ENCODE results near the gene DCTN5. TPM values are rescaled to one million over a fixed set of nuclear protein-coding genes. Genes with fewer than 3 reads are reported as not detected.
A peak's percentile ranks its signal among the peaks of the same experiment; 100 is the strongest.

Gene DCTN5
- total and polyA plus RNA-seq, 2 of the 13 experiments (the other 11 are each of a cell fraction or from before 2014, with no cell fraction given): 105 to 207 TPM

DNA sequence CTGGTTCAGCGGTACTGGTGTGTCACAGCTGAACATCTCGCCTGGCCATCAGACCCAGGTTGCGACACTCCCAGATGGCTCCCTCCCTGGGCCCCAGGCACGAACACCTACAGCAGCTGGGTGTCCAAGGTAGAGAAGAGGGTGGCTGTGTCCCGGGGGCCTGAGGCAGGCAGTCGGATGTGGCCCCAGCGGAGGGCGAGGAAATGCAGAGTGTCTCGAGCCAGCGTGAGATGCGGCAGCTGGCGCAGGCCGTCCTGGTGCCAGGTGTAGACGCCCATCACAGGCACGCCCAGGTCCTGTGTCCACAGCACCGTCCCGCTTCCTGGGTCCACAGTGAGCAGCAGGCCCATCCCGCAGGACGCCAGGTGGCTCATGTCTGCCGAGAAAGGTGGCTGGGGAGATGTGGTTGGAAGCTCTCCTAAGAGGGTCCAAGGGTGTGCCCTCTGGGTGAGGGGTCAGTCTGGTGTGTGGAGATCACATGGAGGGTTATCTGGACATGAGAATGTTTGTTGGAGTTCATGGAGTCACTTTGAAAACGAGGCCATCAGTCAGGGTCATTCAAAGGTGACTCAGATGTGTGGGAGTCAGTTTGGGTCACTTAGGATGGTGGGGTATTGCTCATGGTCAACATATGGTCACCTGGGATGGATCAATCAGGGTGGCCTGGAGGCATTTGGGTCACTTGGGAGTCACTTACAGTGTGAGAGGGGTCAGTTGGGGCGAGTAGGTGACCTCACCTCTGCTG, 63.7 kb downstream of the DCTN5 start (continued):
- TF ChIP-seq STAG1 (CRISPR knock-in tag; IDR thresholded peaks at IDR 0.05) (no peak), PITX1 (CRISPR knock-in tag; IDR thresholded peaks at IDR 0.05) (no peak), ZNF879 (CRISPR knock-in tag; IDR thresholded peaks at IDR 0.05) (no peak), ZNF670 (CRISPR knock-in tag; IDR thresholded peaks at IDR 0.05; ENCODE audit: borderline replicate concordance) (no peak), FOXA1 (IDR thresholded peaks at IDR 0.05) (no peak), FOXA1 (CRISPR knock-in tag; IDR thresholded peaks at IDR 0.05) (no peak), HHEX (CRISPR knock-in tag; IDR thresholded peaks at IDR 0.05) (peak; percentile 64; the same call in 1 of the 2 replicates), SMYD3 (CRISPR knock-in tag; IDR thresholded peaks at IDR 0.05) (no peak), STAT5B (CRISPR knock-in tag; IDR thresholded peaks at IDR 0.05) (no peak), FOXA3 (CRISPR knock-in tag; IDR thresholded peaks at IDR 0.05) (no peak), ZNF350 (CRISPR knock-in tag; IDR thresholded peaks at IDR 0.05; ENCODE audit: borderline replicate concordance, low read depth) (no peak; the same call in 1 of the 2 replicates), RORA (CRISPR knock-in tag; IDR thresholded peaks at IDR 0.05) (no peak), ZNF501 (CRISPR knock-in tag; IDR thresholded peaks at IDR 0.05) (no peak; the same call in 1 of the 2 replicates), ZNF572 (CRISPR knock-in tag; IDR thresholded peaks at IDR 0.05) (no peak), TCF12 (IDR thresholded peaks at IDR 0.05) (no peak), TCF12 (CRISPR knock-in tag; IDR thresholded peaks at IDR 0.05) (no peak), ZNF703 (CRISPR knock-in tag; IDR thresholded peaks at IDR 0.05; ENCODE audit: borderline replicate concordance) (no peak), HDAC1 (CRISPR knock-in tag; IDR thresholded peaks at IDR 0.05) (peak; percentile 30; the same call in 1 of the 2 replicates), ZNF749 (CRISPR knock-in tag; IDR thresholded peaks at IDR 0.05; ENCODE audit: borderline replicate concordance) (no peak), ZFP36L2 (CRISPR knock-in tag; IDR thresholded peaks at IDR 0.05) (no peak), ZNF354B (CRISPR knock-in tag; IDR thresholded peaks at IDR 0.05) (no peak), GLI4 (CRISPR knock-in tag; IDR thresholded peaks at IDR 0.05; ENCODE audit: borderline replicate concordance) (no peak), RFX3 (CRISPR knock-in tag; IDR thresholded peaks at IDR 0.05) (no peak)
- TF ChIP-seq, protein P1, sequence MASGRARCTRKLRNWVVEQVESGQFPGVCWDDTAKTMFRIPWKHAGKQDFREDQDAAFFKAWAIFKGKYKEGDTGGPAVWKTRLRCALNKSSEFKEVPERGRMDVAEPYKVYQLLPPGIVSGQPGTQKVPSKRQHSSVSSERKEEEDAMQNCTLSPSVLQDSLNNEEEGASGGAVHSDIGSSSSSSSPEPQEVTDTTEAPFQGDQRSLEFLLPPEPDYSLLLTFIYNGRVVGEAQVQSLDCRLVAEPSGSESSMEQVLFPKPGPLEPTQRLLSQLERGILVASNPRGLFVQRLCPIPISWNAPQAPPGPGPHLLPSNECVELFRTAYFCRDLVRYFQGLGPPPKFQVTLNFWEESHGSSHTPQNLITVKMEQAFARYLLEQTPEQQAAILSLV (CRISPR knock-in tag; IDR thresholded peaks at IDR 0.05; ENCODE audit: borderline replicate concordance): 0 out of 2 replicates have a peak, but pooled peaks have one; percentile 54
- TF ChIP-seq, protein P2, sequence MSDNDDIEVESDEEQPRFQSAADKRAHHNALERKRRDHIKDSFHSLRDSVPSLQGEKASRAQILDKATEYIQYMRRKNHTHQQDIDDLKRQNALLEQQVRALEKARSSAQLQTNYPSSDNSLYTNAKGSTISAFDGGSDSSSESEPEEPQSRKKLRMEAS (IDR thresholded peaks at IDR 0.05): 0 out of 2 replicates have a peak, but pooled peaks have one; percentile 13
- TF ChIP-seq, protein P3, sequence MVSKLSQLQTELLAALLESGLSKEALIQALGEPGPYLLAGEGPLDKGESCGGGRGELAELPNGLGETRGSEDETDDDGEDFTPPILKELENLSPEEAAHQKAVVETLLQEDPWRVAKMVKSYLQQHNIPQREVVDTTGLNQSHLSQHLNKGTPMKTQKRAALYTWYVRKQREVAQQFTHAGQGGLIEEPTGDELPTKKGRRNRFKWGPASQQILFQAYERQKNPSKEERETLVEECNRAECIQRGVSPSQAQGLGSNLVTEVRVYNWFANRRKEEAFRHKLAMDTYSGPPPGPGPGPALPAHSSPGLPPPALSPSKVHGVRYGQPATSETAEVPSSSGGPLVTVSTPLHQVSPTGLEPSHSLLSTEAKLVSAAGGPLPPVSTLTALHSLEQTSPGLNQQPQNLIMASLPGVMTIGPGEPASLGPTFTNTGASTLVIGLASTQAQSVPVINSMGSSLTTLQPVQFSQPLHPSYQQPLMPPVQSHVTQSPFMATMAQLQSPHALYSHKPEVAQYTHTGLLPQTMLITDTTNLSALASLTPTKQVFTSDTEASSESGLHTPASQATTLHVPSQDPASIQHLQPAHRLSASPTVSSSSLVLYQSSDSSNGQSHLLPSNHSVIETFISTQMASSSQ (IDR thresholded peaks at IDR 0.05; ENCODE audit: low read depth): no peak
- TF ChIP-seq, protein P3 (CRISPR knock-in tag; IDR thresholded peaks at IDR 0.05; ENCODE audit: borderline replicate concordance): no peak
